ENCODE data around the gene TOPBP1.

TOPBP1 gene

DNA sequence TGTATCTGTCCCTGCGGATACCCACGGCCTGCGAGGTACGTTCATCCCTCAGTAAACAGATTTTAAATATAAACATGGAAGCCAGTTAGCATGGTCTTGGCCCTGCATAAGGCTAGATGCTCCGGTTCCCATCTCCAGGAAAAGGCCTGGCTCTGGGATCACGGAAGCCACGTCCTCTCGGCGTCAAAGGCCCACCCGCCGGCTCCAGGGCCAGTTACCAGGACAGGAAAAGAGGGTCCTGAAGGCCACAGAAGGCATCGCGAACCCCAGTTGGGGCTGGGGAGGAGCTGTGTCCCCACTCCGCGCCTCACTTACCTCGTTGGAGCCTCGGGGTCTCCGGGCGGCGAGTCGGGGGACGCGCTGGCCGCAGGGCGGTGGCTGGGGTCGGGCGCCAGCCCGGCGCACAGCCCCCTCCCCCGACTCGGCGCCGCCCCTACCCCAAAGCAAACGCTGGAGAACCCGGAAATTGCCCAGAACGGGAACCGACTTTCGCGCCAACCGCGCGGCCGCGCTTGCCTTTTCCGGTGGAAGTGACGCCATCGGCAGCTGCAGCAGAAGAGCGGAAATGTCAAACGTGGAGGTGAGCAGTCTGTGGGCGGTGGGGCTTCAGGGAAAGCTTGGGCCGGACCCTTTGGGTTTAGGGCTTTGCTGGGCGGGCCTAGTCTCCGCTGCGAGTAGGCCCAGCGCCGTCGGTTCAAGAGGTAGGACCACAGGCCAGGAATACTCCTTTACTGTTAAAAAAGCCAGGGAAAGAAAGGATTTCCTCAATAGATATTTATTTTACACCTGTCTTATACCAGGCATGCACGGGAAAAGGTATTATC is at the start of gene TOPBP1:
TOPBP1 (minus strand) TSS at position 488 of the 824 bp plus-strand sequence. CDS start 814 bp downstream, outside the sequence.
- peak within 1 kb of the TSS; percentile 96 for H3K4me3 ChIP-seq (IDR thresholded peaks at IDR 0.05; ENCODE audit: insufficient read depth, low read depth, low read length)
- H3K27me3 ChIP-seq (ENCODE audit: insufficient read depth, low read depth): no peaks in the 10 kb centered on the region
- H3K4me2 ChIP-seq: peak within 1 kb of the TSS; percentile 76
- peak within 1 kb of the TSS; percentile 97 for H3K9ac ChIP-seq
- peaks cover 6% of the 10 kb centered on the region; the same call in 1 of the 2 replicates for H3K36me3 ChIP-seq (ENCODE audit: insufficient read depth)
- peak within 1 kb of the TSS; percentile 81 for H2AFZ ChIP-seq (ENCODE audit: low read depth)
- peaks cover 36% of the 10 kb centered on the region for H3K4me1 ChIP-seq (ENCODE audit: low read depth, poor library complexity, severe bottlenecking)
- peaks cover 56% of the 10 kb centered on the region for H3K79me2 ChIP-seq (ENCODE audit: insufficient read depth, low read depth)
- H3K27ac ChIP-seq: peak within 1 kb of the TSS; percentile 81
- TF ChIP-seq, protein P1, sequence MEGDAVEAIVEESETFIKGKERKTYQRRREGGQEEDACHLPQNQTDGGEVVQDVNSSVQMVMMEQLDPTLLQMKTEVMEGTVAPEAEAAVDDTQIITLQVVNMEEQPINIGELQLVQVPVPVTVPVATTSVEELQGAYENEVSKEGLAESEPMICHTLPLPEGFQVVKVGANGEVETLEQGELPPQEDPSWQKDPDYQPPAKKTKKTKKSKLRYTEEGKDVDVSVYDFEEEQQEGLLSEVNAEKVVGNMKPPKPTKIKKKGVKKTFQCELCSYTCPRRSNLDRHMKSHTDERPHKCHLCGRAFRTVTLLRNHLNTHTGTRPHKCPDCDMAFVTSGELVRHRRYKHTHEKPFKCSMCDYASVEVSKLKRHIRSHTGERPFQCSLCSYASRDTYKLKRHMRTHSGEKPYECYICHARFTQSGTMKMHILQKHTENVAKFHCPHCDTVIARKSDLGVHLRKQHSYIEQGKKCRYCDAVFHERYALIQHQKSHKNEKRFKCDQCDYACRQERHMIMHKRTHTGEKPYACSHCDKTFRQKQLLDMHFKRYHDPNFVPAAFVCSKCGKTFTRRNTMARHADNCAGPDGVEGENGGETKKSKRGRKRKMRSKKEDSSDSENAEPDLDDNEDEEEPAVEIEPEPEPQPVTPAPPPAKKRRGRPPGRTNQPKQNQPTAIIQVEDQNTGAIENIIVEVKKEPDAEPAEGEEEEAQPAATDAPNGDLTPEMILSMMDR (conservative IDR thresholded peaks at IDR 0.05; ENCODE audit: low read depth, low read length): no peak
- H4K20me1 ChIP-seq (ENCODE audit: insufficient read depth): no peaks in the 10 kb centered on the region

DNA sequence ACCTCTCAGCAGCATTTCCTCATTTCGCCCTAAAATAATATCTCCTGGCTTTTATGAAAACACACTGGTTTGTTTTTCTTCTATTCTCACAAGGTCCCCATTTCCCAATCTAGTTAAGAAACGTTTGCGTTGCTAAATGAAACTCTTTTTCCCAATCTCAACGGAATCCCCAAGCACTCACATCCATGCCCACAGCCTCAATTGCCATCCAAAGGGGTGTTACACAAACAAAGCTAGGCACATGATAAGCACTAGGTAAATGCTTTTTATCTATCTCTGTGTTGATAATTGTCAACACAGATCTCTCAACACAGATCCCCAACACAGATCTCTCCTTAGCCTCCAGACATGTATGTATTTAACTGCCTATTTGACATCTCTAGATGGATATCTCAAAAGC is 49.3 kb upstream of the TOPBP1 start:
- TF ChIP-seq, protein P1 (conservative IDR thresholded peaks at IDR 0.05; ENCODE audit: low read depth, low read length): no peak
- H3K9ac ChIP-seq: no peak overlapping the region
- H3K79me2 ChIP-seq (ENCODE audit: insufficient read depth, low read depth): no peaks in the 10 kb centered on the region
- no peaks in the 10 kb centered on the region for H4K20me1 ChIP-seq (ENCODE audit: insufficient read depth)
- H3K4me1 ChIP-seq (ENCODE audit: low read depth, poor library complexity, severe bottlenecking): no peaks in the 10 kb centered on the region
- H3K4me2 ChIP-seq: no peak overlapping the region
- H3K36me3 ChIP-seq (ENCODE audit: insufficient read depth): no peaks in the 10 kb centered on the region
- no peak overlapping the region for H3K27ac ChIP-seq
- no peak overlapping the region for H3K4me3 ChIP-seq (IDR thresholded peaks at IDR 0.05; ENCODE audit: insufficient read depth, low read depth, low read length)
- no peak overlapping the region for H2AFZ ChIP-seq (ENCODE audit: low read depth)
- no peaks in the 10 kb centered on the region for H3K27me3 ChIP-seq (ENCODE audit: insufficient read depth, low read depth)

GRCh38 chr3:133709139-133709750 is 47.5 kb upstream of the TOPBP1 start:
- Histone ChIP-seq H3K9ac (no peak overlapping the region), H3K27me3 (ENCODE audit: insufficient read depth, low read depth) (no peaks in the 10 kb centered on the region), H3K4me3 (IDR thresholded peaks at IDR 0.05; ENCODE audit: insufficient read depth, low read depth, low read length) (no peak overlapping the region), H4K20me1 (ENCODE audit: insufficient read depth) (no peaks in the 10 kb centered on the region), H3K4me2 (no peak overlapping the region), H3K36me3 (ENCODE audit: insufficient read depth) (no peaks in the 10 kb centered on the region), H3K79me2 (ENCODE audit: insufficient read depth, low read depth) (no peaks in the 10 kb centered on the region), H3K27ac (no peak overlapping the region), H3K4me1 (ENCODE audit: low read depth, poor library complexity, severe bottlenecking) (no peaks in the 10 kb centered on the region), H2AFZ (ENCODE audit: low read depth) (no peak overlapping the region)
- TF ChIP-seq, protein P1 (conservative IDR thresholded peaks at IDR 0.05; ENCODE audit: low read depth, low read length): no peak

DNA sequence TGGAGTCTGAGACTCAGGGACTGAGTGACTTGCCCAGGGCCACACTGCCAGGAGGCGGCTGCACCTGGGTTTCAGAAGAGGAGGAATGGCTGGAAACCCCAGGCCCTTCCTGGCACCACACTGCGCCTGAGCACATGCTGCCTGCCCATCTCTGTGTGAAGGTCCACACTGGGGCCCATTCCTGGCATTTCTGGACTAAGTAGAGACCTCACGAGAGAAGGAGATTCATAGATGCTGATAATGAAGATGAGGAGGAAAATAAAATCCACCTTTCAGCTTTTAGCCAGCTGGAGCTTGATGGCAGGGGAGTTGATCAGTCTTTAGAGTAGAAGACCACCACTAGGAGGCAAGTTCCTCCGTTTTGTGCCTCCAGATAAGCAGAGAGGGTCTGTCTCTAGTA is 44.3 kb upstream of the TOPBP1 start:
- Histone ChIP-seq H3K79me2 (ENCODE audit: insufficient read depth, low read depth) (no peaks in the 10 kb centered on the region), H4K20me1 (ENCODE audit: insufficient read depth) (no peaks in the 10 kb centered on the region), H3K4me1 (ENCODE audit: low read depth, poor library complexity, severe bottlenecking) (no peaks in the 10 kb centered on the region), H3K27ac (no peak overlapping the region), H2AFZ (ENCODE audit: low read depth) (no peak overlapping the region), H3K9ac (no peak overlapping the region), H3K4me2 (no peak overlapping the region), H3K36me3 (ENCODE audit: insufficient read depth) (no peaks in the 10 kb centered on the region), H3K27me3 (ENCODE audit: insufficient read depth, low read depth) (no peaks in the 10 kb centered on the region), H3K4me3 (IDR thresholded peaks at IDR 0.05; ENCODE audit: insufficient read depth, low read depth, low read length) (no peak overlapping the region)
- TF ChIP-seq, protein P1 (conservative IDR thresholded peaks at IDR 0.05; ENCODE audit: low read depth, low read length): no peak
